Measurements from ENCODE around the gene C6orf89.

DNA sequence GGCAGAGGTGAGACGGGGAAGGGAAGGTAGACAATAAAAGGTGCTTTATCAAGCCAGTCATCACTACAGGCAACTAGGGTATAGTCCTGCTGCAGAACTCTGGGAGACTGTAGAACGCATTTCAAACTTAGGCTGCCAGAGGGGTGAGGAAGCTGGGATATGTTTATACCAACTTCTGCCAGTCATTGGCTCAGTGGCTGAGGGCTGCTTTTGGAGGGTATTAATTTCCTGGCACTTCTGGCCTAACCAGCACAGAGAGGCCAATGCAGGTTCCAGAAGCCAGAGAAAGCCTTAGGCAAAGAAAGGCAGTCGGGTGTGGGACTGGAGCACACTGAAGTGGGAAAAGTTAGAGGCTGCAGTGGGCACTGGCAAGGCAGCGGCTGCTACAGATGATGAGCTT is 42.6 kb upstream of the C6orf89 start:
- TF ChIP-seq EZH2 (IDR thresholded peaks at IDR 0.05) (no peak), POLR2AphosphoS5 (IDR thresholded peaks at IDR 0.05; ENCODE audit: borderline replicate concordance, low read depth, low read length) (no peak), FOXP2 (optimal IDR thresholded peaks at IDR 0.05; ENCODE audit: control extremely low read depth, extremely low read length, insufficient read depth) (no peak)

All from SK-N-MC (cell line).